Lung (tissue), 12 donors: ENCODE measurements around the gene SYCE3. TPM values are rescaled to one million over a fixed set of nuclear protein-coding genes. Genes with fewer than 3 reads are reported as not detected.
"Not testable (repeated sequence)": the region's sequence is repeated elsewhere in the genome, so short reads cannot be mapped to it uniquely, and the experiment has no call there.

ENCODE experiments used
- ATAC-seq: fragments of 200-7000 bp; cut with Tn5 transposase; one replicate; pipeline ENCODE4 v1.9.1; 2020; ENCODE audit warnings: moderate number of reproducible peaks; ENCODE audit not compliant: insufficient read depth, low FRiP score
- DNase-seq, 3 donors: peaks; one replicate each; pipeline ENCODE4 v3.0.0-alpha.2; 2013 to 2017
- H3K27ac ChIP-seq, 2 donors: one replicate each; pipeline ENCODE4 v1.5.1; 2013; ENCODE audit warnings: mild to moderate bottlenecking in 2 of 2, moderate library complexity in 2 of 2, control low read depth in 1 of 2, inconsistent platforms in 1 of 2, low read depth in 1 of 2, low read length in 1 of 2
- H3K27me3 ChIP-seq, 3 donors: one replicate each; pipeline ENCODE4 v1.5.1; 2013; ENCODE audit warnings: low read length in 2 of 3; ENCODE audit not compliant: control insufficient read depth in 3 of 3, insufficient read depth in 3 of 3
- H3K36me3 ChIP-seq, 4 donors: one replicate each; pipeline ENCODE4 v1.5.1; 2013; ENCODE audit warnings: low read length in 4 of 4, mild to moderate bottlenecking in 1 of 4, moderate library complexity in 1 of 4; ENCODE audit not compliant: control insufficient read depth in 4 of 4, insufficient read depth in 4 of 4
- H3K4me1 ChIP-seq, 5 donors: one replicate each; pipeline ENCODE4 v1.5.1; 2013; ENCODE audit warnings: low read length in 5 of 5, mild to moderate bottlenecking in 2 of 5, moderate library complexity in 1 of 5; ENCODE audit not compliant: control insufficient read depth in 5 of 5, insufficient read depth in 5 of 5
- H3K4me3 ChIP-seq: one replicate; pipeline ENCODE4 v1.5.1; 2013; ENCODE audit warnings: mild to moderate bottlenecking, control low read depth, moderate library complexity
- H3K9ac ChIP-seq, 2 donors: one replicate each; pipeline ENCODE4 v1.5.1; 2013; ENCODE audit warnings: low read length in 2 of 2, control low read depth in 1 of 2; ENCODE audit not compliant: insufficient read depth in 1 of 2
- H3K9me3 ChIP-seq, 4 donors: one replicate each; pipeline ENCODE4 v1.5.1; 2013; ENCODE audit warnings: low read length in 3 of 4, mild to moderate bottlenecking in 1 of 4, moderate library complexity in 1 of 4; ENCODE audit not compliant: control insufficient read depth in 4 of 4, insufficient read depth in 3 of 4
- WGBS, 2 donors: extraction: QIAGEN DNeasy Blood & Tissue Kit; methylation state at CpG; one replicate each; pipeline ENCODE4 v1.1.7; 2013; 5-methylcytosine and 5-hydroxymethylcytosine counted together
- polyA plus RNA-seq, 2 donors: library from polyadenylated mRNA; stranded (reverse); fragments of 200-250 nt; gene quantifications; one replicate each; pipeline ENCODE4 v1.2.1, GENCODE V29; 2013
- total RNA-seq, 2 donors: library from RNA; depleted of rRNA in 1 of 2; stranded (reverse); fragments of >200 nt in 1 of 2; gene quantifications; one replicate each; pipeline ENCODE4 v1.2.1, GENCODE V29; 2014 to 2021
- TF ChIP-seq, protein P1 (sequence below): IDR thresholded peaks from 2 replicates; pipeline ENCODE4 v1.5.1; 2012; ENCODE audit warnings: mild to moderate bottlenecking; ENCODE audit errors: control extremely low read depth, extremely low read depth
- donor health status: control.
- donor health status: control.
- donor health status: Bipolar disorder and iron deficiency.
- donor health status: healthy.
- donor health status: DM: yes; HTN: yes; CAD: no.

SYCE3 gene
- total and polyA plus RNA-seq, 4 donors, result 1.1 to 1.7 TPM; not detected in 2

DNA sequence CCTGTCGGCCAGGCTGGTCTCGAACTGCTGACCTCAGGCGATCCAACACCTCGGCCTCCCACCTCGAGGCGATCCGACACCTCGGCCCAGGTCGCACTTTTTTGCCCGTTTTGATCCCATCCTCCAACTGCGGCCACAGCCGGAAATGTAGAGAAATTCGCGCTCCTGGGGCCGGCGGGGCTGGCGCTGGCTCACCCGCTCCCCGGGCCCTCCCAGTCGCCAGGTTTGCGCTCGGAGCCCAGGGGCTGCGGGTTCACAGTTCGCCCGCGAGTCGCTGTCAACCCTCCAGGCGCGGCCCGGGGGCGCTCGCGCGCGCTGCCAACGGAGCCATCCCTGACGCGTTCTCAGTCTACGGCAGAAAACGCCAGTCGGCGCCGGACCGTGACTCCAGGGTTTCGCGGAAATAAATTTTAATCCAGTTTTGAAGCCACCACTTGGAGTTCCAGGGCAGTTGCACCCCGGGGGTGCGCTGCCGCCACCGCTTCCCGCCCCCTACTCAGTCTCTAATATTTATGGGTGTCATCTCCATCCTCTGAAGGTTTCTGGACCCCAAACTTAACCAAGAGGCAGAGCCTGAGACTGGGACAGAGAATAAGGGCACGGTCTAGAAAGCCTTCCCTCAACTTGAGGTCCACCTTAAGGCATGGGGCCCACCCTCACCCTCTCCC lies 18.5 kb downstream of the SYCE3 start:
- Histone ChIP-seq H3K36me3 (no peaks in the 10 kb centered on the region), H3K9me3 (no peaks in the 10 kb centered on the region), H3K27me3 (peaks cover 4 to 32% (median 22%) of the 10 kb centered on the region in 3 donors), H3K4me3 (no peak overlapping the region), H3K27ac (peak overlapping the region in 1 of 2 donors; percentile 78), H3K4me1 (peaks cover 0 to 20% (median 2%) of the 10 kb centered on the region in 5 donors), H3K9ac (no peak overlapping the region)
- WGBS, 2 donors, result 3 to 4% methylated on average over 52 of the region's 52 CpGs
- DNase-seq (peak; percentile 62 to 81 (median 77)), ATAC-seq (no peak)
- TF ChIP-seq, protein P1, sequence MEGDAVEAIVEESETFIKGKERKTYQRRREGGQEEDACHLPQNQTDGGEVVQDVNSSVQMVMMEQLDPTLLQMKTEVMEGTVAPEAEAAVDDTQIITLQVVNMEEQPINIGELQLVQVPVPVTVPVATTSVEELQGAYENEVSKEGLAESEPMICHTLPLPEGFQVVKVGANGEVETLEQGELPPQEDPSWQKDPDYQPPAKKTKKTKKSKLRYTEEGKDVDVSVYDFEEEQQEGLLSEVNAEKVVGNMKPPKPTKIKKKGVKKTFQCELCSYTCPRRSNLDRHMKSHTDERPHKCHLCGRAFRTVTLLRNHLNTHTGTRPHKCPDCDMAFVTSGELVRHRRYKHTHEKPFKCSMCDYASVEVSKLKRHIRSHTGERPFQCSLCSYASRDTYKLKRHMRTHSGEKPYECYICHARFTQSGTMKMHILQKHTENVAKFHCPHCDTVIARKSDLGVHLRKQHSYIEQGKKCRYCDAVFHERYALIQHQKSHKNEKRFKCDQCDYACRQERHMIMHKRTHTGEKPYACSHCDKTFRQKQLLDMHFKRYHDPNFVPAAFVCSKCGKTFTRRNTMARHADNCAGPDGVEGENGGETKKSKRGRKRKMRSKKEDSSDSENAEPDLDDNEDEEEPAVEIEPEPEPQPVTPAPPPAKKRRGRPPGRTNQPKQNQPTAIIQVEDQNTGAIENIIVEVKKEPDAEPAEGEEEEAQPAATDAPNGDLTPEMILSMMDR, result peak; percentile 50

DNA sequence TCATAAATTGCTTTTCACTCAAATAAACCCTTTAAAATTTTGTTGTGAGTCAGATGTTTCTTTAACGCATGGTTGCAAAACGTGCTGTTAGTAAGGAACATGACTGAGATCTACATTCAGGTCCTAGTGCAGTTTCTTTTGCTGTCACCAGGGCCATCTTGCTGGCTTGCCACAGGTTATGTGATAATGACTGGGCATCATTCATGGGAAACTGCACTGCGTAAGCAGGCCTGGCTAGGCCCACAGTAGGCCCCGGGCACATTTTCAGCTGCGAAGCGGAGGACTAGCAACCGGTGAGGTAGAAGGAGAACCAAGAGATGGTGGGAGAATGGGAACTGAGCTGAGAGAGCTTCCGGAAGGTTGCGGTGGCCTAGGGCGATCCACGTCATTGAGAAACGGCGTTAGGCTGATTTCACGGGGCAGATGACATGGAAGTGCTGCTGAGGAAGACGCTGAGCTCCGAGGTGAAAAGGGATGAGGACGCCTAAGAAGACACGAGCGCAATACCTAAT lies 20.2 kb downstream of the SYCE3 start:
- TF ChIP-seq, protein P1, result no peak
- H3K4me1 ChIP-seq, result peaks cover 0 to 14% (median 2%) of the 10 kb centered on the region in 5 donors
- H3K4me3 ChIP-seq, result no peak overlapping the region
- 39 to 76% methylated on average over 19 of the region's 19 CpGs for WGBS, 2 donors
- H3K9ac ChIP-seq, result no peak overlapping the region
- H3K27ac ChIP-seq, result peak overlapping the region in 1 of 2 donors; percentile 48
- ATAC-seq (peak; percentile 2), DNase-seq (no peak)
- H3K36me3 ChIP-seq, result no peaks in the 10 kb centered on the region
- H3K9me3 ChIP-seq, result no peaks in the 10 kb centered on the region
- peaks cover 0 to 22% (median 21%) of the 10 kb centered on the region in 3 donors for H3K27me3 ChIP-seq

DNA sequence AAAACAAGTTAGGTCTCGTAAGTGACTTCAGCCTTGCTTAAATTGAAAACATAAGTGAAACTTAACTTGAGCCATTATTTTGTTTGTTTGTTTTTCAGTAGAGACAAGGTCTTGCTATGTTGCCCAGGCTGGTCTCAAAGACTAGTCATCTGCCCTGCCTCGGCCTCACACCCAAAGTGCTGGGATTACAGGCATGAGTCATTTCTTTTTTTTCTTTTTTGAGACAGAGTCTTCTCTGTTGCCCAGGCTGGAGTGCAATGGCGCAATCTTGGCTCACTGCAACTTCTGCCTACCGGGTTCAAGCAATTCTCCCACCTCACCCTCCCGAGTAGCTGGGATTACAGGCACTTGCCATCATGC lies 21.1 kb downstream of the SYCE3 start:
- not testable (repeated sequence) for H3K9me3 ChIP-seq, H3K9ac ChIP-seq, DNase-seq, H3K36me3 ChIP-seq, H3K4me3 ChIP-seq
- Histone ChIP-seq H3K27ac (peak overlapping the region in 1 of 2 donors; percentile 87), H3K4me1 (peaks cover 0 to 14% (median 2%) of the 10 kb centered on the region in 5 donors), H3K27me3 (peaks cover 0 to 22% (median 21%) of the 10 kb centered on the region in 3 donors)
- peak; percentile 22 for ATAC-seq
- WGBS, 2 donors, result 28 to 46% methylated on average over 5 of the region's 5 CpGs

DNA sequence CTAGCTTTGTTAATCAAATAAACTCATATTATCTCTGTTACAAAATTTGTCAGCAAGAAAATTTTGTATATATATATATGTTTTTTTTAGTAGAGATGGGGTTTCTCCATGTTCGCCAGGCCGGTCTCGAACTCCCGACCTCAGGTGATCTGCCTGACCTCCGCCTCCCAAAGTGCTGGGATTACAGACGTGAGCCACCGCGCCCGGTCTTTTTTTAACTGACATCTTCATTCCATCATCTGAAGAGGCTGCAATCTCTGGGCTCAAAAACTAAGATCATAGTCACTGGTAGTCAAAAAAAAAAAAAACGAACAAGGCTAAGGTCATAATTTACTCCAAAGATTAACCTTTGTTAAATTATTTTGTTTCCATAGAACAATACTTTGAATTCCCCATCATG lies 22.3 kb downstream of the SYCE3 start:
- Histone ChIP-seq H3K36me3 (no peaks in the 10 kb centered on the region), H3K9ac (no peak overlapping the region), H3K9me3 (no peaks in the 10 kb centered on the region), H3K27ac (no peak overlapping the region), H3K4me1 (peaks cover 0 to 14% (median 2%) of the 10 kb centered on the region in 5 donors), H3K27me3 (peaks cover 0 to 19% (median 9%) of the 10 kb centered on the region in 3 donors), H3K4me3 (no peak overlapping the region)
- ATAC-seq (no peak), DNase-seq (no peak)
- TF ChIP-seq, protein P1, result no peak
- WGBS, 2 donors, result 72 to 75% methylated on average over 10 of the region's 10 CpGs
